GM12864 (cell line): ENCODE measurements around the gene SCD.
A peak's percentile ranks its signal among the peaks of the same experiment; 100 is the strongest.

Source experiments
- DNase-seq: peaks from one replicate; pipeline ENCODE4 v3.0.0-alpha.2; 2011; ENCODE audit warnings: low read depth
- H3K4me3 ChIP-seq: 2 replicates; pipeline ENCODE4 v1.5.1; 2011; ENCODE audit warnings: mild to moderate bottlenecking, low read depth, low read length, control low read depth
- TF ChIP-seq, protein P1 (sequence below): IDR thresholded peaks from 2 replicates; pipeline ENCODE4 v1.5.1; 2011; ENCODE audit warnings: low read depth, mild to moderate bottlenecking, moderate library complexity, low read length, control low read depth, inconsistent platforms; ENCODE audit errors: missing control alignments

SCD gene

GRCh38 chr10:100339236-100339635, 7.8 kb upstream of the SCD start:
- DNase-seq, result peak; percentile 53
- TF ChIP-seq, protein P1, sequence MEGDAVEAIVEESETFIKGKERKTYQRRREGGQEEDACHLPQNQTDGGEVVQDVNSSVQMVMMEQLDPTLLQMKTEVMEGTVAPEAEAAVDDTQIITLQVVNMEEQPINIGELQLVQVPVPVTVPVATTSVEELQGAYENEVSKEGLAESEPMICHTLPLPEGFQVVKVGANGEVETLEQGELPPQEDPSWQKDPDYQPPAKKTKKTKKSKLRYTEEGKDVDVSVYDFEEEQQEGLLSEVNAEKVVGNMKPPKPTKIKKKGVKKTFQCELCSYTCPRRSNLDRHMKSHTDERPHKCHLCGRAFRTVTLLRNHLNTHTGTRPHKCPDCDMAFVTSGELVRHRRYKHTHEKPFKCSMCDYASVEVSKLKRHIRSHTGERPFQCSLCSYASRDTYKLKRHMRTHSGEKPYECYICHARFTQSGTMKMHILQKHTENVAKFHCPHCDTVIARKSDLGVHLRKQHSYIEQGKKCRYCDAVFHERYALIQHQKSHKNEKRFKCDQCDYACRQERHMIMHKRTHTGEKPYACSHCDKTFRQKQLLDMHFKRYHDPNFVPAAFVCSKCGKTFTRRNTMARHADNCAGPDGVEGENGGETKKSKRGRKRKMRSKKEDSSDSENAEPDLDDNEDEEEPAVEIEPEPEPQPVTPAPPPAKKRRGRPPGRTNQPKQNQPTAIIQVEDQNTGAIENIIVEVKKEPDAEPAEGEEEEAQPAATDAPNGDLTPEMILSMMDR, result no peak
- H3K4me3 ChIP-seq, result no peak overlapping the region

DNA sequence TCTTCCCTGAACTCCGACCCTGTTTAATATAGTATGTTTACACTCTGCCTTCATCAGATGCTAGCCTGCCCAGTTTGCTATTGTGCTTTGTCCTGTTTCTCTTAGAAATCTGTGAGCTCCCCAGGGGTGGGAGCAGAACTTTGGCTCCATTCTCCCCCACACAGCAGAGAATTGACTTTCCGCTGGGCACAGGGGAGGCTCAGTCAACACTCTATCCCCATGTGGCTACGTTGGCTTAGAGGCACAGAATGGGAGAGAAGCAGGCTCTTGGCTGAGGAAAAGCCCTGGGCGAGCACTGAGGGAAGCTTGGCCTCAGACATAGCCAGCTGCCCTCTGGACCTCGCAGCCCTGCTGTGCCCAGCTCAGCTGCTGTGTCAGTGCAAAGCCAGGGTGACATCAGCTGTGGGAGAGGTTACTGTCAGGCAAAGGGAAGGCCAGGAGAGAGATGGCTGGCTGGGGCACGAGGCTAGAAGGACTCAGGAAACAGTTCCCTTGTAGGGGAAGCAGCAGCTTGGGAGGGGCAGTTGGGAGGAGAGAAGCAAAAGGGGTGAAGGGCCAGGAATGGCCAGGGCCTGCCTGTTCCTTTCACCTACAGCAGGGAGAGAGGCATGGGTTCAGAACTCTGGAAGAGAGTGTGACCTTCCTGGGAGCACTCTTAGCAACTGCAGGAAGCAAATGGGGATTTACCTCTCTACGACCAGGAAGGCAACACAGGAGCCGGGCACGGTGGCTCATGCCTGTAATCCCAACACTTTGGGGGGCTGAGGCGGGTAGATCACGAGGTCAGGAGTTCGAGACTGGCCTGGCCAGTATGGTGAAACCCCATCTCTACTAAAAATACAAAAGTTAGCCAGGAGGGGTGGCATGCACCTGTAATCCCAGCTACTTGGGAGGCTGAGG, 5.8 kb upstream of the SCD start:
- no peak overlapping the region for H3K4me3 ChIP-seq
- TF ChIP-seq, protein P1, result no peak
- DNase-seq, result no peak

GRCh38 chr10:100341953-100342626, 4.9 kb upstream of the SCD start:
- TF ChIP-seq, protein P1, result peak; percentile 81
- no peak for DNase-seq
- no peak overlapping the region for H3K4me3 ChIP-seq

DNA sequence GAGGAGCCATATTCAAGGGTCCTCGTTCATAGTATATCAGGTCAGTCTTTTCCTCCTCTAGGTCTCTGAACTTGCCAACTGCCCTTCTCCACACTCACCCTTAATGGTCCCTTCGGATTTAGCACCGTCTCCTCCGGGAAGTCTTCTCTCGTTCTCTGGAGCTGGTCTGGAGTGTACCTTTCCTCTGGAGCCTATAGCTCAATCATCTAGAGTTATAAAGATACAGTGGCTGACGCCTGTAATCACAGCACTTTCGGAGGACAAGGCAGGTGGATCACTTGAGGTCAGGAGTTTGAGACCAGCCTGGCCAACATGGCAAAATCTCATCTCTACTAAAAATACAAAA, 4.4 kb upstream of the SCD start:
- H3K4me3 ChIP-seq, result no peak overlapping the region
- TF ChIP-seq, protein P1, result no peak
- no peak for DNase-seq

- TF ChIP-seq, protein P1, result no peak
- DNase-seq, result no peak
- H3K4me3 ChIP-seq, result no peak overlapping the region
Measured at GRCh38 chr10:100344241-100344788, 2.7 kb upstream of the SCD start.

GRCh38 chr10:100345570-100346330, 1.3 kb upstream of the SCD start:
- no peak for DNase-seq
- TF ChIP-seq, protein P1, result no peak
- peak overlapping the region; percentile 94 for H3K4me3 ChIP-seq
